T-helper 2 cell (primary cell): ENCODE measurements around the gene STK36.

ENCODE experiments used
- DNase-seq, 5 experiments: peaks; one replicate each; pipeline versions ENCODE4 v3.0.0 to v3.0.0-alpha.2; 2012 to 2022

The STK36 gene

DNA sequence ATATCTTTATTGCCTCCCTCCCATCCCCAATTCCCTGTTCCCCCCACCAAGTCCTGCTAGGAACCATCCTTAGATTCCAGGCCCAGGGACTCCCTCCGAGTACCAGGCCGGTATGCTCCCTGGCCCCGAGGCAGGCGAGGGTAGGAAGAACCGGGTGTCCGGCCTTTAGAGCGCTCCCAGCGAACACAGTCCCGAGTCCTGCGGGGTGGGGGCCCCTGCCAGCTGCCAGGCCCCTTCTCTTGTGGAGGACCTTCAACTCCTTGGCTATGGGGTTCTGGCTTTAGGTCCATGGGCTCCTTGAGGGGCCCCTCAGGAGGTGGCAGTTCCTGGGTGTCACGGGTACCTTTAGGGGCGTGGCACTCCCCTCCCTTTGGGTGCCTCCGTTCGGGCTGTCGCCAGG, 8.0 kb upstream of the STK36 start:
- DNase-seq, result no peak

DNA sequence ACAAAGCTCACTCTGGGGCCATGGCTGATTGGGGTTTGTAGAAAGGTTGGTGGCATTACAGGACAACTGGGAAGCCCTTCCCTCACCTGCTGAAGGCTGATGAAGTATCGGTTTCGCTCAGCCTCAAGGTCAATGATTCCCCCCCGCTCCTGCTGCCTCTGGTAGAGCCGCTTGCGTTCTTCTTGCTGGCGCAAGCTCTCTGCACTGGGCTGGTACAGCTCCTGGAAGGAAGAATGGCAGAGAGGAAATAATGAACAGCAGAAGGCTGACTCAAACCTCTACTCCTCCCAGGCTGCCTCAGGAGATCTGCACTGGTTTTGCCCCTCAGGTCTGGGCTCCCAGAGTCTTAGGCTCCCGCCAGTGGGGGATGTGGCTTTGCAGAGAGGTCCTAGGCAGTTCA, 7.2 kb upstream of the STK36 start:
- no peak for DNase-seq

- no peak for DNase-seq
These were observed 711 bp upstream of the STK36 start for GRCh38 chr2:218671097-218671653.

- DNase-seq, result no peak
These were observed 7.2 kb downstream of the STK36 start for GRCh38 chr2:218679119-218679518.

GRCh38 chr2:218680061-218680460, 8.2 kb downstream of the STK36 start:
- DNase-seq, result no peak

GRCh38 chr2:218687400-218688060, 15.6 kb downstream of the STK36 start:
- DNase-seq, result peak in 1 of 5 experiments; percentile 55

GRCh38 chr2:218691234-218691633, 19.3 kb downstream of the STK36 start:
- DNase-seq, result no peak

GRCh38 chr2:218694405-218695145, 22.7 kb downstream of the STK36 start:
- no peak for DNase-seq

DNA sequence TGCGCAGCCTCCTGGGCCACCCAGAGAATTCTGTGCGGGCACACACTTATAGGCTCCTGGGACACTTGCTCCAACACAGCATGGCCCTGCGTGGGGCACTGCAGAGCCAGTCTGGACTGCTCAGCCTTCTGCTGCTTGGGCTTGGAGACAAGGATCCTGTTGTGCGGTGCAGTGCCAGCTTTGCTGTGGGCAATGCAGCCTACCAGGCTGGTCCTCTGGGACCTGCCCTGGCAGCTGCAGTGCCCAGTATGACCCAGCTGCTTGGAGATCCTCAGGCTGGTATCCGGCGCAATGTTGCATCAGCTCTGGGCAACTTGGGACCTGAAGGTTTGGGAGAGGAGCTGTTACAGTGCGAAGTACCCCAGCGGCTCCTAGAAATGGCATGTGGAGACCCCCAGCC, 27.0 kb downstream of the STK36 start:
- no peak for DNase-seq

- DNase-seq, result no peak
These were observed 29.9 kb downstream of the STK36 start for GRCh38 chr2:218701806-218702205.

DNA sequence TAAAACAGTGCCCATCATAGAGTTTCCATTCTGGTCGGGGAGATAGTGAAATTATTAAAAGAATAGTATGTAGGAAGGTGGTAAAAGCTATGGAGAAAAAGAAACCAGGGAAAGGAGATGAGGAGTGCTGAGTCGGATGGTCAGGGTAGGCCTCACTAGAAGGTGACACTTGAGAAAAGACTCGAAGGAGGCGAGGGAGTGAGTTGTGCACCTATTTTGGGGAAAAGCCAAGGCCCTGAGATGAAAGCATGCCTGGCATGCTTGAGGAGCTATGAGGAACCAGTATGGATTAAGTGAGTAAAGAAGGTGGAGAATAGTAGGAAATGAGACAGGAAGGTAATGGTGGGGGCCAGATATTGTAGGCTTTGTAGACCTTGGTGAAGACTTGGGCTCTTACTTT, 31.5 kb downstream of the STK36 start:
- no peak for DNase-seq

DNA sequence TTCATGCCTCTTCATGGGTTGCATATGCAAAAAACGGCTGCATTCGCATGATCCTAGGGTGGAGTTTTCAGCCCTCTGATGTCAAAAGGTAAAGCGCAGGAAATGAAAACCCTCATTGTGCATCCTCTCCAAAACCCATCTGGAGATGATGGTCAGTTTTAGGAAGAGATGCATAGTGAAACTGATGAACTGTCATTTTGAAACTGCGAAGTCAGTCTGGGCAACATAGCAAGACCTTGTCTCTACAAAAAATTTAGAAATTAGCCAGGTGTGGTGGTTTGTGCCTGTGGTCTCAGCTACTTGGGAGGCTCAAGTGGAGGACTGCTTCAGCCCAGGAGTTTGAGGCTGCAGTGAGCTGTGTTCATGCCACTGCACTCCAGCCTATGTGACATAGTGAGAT, 36.2 kb downstream of the STK36 start:
- DNase-seq, result peak in 1 of 5 experiments; percentile 77

DNA sequence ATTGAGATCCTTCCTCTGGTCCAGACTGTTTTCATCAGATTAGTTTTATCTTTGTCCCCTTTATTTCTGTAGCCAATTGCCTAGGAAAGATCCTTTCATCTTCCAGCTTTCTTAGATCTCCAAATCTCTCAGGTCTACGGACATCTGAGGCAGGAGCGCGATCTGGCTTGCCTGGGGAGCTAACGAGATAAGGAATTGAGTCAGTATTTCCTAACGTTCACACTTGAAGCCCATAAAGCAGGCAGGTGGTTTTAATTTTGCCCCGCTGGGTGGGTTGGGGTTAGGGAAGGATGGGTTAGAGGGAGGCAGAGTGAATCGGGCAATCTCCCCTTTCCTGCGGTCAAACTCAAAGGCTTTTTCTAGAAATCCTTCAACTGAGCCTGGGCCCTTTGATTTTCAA, 38.0 kb downstream of the STK36 start:
- no peak for DNase-seq

DNA sequence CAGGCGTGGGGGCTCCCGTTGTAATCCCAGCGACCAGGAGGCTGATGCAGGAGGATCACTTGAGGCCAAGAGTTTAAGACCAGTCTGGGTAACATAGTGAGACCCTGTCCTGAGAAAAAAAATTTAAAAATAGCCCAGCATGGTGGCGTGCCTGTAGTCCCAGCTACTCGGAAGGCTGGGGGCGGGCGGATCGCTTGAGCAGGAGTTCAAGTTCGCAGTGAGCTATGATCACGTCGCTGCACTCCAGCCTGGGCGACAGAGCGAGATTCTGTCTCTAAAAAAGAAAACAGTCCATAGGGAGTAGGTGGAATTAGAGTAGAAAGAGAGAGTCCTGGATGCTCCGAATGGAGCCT, 38.4 kb downstream of the STK36 start:
- DNase-seq, result no peak

- peak; percentile 97 to 99 (median 98) for DNase-seq
These were observed 39.0 kb downstream of the STK36 start, which contains the start of gene TTLL4 for GRCh38 chr2:218710687-218711549. TSS of gene TTLL4 (plus strand) at chr2:218710835. CDS start at chr2:218737677, 26,842 bp downstream.

GRCh38 chr2:218711550-218711929, 39.7 kb downstream of the STK36 start:
- DNase-seq, result no peak

DNA sequence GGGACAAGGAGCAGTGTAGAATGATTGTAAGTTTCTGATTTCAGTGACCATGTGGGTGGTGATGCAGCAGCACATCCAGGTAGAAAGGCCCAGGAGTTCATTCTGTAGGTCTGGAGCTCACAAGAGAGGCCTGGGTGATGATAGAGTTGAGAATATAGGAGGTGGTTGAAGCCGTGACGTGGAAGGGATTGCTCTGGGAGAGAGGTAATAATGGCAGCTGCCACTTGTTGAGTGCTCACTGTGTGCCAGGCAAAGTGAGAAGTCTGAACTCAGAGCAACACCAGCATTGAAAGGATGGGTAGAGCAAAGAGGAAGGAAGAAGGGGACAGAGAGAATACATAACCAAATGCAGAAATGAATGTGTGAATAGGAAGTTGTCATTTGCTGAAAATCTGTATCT, 42.0 kb downstream of the STK36 start:
- no peak for DNase-seq

DNA sequence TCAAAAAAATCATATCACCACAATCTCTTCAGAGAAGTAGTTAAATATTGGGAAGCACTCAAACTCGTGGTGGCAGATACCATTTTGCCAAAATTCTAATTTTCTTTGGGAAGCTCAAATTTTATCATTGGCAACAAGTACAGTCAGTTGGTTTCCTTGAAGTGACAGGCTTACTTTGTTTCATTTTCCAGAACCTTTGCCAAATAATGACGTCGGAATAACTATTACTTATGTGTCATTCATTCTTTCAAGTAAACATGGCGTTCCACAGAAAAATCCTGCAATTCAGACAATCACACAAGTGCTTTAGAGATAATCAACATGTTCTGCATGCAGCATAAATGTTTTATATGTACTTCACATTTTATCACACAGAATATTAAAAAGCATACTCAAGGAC, 44.2 kb downstream of the STK36 start:
- DNase-seq, result no peak

- no peak for DNase-seq
These were observed 45.4 kb downstream of the STK36 start for GRCh38 chr2:218717262-218717661.

DNA sequence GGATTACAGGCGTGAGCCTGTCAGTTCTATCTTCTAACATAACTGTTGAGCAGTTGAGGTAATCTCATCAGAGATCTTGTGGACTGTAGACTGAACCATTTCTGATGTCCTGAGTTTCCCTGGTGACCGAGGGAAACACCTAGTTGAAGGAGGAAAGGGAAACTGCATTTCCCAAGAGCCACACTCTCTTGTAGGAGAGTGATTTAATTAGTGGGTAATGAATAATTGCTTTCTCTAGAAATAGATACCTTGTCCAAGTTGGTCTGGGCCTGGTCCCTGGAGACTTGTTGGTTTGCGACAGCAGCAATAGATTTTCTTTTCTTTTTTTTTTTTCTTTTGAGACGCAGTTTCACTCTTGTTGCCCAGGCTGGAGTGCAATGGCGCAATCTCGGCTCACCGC, 46.2 kb downstream of the STK36 start:
- no peak for DNase-seq

GRCh38 chr2:218719457-218719856, 47.6 kb downstream of the STK36 start:
- no peak for DNase-seq

- no peak for DNase-seq
These were observed 48.5 kb downstream of the STK36 start for GRCh38 chr2:218720048-218721041.
